Muscle of back (tissue), 11 donors: ENCODE measurements around the gene ZFP91. TPM values are rescaled to one million over a fixed set of nuclear protein-coding genes. Genes with fewer than 3 reads are reported as not detected.

ENCODE experiments used
- DNase-seq, 3 donors: peaks; one replicate each; pipeline versions ENCODE4 v3.0.0 to v3.0.0-alpha.2; 2013
- polyA plus RNA-seq, 10 donors: library from polyadenylated mRNA; unstranded; fragments of 120-200 nt; gene quantifications; one replicate each; pipeline ENCODE4 v1.2.1, GENCODE V29; 2013; ENCODE audit not compliant: insufficient read length in 10 of 10

The ZFP91 gene
- polyA plus RNA-seq, 10 donors: 37.1 to 48.6 (median 43.2) TPM

- peak; percentile 91 to 98 (median 95) for DNase-seq
Measured at GRCh38 chr11:58579192-58580129, 598 bp downstream of the ZFP91 start.

- peak in 1 of 3 donors; percentile 2 for DNase-seq
Measured at GRCh38 chr11:58580311-58580710, 1.4 kb downstream of the ZFP91 start.

DNA sequence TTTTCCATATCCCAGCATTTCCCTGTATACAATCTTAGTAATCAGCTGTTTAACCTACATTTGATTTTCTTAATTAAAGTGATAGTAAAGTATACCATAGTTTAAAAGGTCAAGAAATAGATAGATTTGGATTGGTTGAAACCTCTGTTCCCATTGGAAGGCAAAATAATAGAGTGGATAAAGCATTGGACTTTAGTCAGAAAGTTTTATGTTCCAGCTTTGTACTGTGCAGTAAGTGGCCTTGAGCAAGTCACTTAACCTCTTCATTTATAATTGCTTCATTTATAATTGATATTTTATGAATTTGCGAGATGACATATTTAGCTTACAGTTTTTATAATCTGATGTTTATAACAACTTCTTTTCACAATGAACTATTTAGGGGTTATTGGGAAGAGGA is 3.6 kb downstream of the ZFP91 start:
- no peak for DNase-seq

GRCh38 chr11:58586998-58587397 is 8.1 kb downstream of the ZFP91 start:
- DNase-seq: no peak

GRCh38 chr11:58591659-58592058 is 12.8 kb downstream of the ZFP91 start:
- no peak for DNase-seq

DNA sequence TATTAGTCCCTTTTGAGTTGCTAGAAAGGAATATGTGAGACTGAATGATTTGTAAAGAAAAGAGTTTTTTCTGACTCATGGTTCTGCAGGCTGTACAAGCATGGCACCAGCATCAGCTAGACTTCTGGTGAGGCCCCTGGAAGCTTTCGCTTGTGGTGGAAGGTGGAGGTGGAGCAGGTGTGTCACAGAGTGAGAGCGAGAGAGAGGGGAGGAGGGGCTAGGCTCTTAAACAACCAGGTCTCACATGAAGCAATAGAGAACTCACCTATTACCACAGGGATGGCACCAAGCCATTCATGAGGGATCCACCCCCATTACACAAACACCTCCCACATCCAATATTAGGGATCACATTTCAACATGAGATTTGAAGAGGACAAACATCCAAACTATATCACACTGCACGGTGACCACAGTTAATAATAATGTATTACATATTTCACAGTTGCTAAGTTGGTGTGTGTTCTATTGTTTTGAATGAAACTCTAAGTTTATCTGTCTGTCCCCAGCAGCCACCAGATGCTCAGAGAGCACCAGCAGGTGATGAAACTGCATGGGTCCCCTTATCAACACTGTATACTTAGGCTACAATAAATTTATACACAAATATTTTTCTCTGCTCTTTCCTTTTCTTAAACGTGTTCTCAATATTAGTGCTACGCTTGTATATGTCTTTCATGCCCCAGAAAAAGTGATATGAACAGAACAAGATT is 14.1 kb downstream of the ZFP91 start:
- no peak for DNase-seq

- no peak for DNase-seq
Measured at GRCh38 chr11:58594826-58595225, 16.0 kb downstream of the ZFP91 start.

DNA sequence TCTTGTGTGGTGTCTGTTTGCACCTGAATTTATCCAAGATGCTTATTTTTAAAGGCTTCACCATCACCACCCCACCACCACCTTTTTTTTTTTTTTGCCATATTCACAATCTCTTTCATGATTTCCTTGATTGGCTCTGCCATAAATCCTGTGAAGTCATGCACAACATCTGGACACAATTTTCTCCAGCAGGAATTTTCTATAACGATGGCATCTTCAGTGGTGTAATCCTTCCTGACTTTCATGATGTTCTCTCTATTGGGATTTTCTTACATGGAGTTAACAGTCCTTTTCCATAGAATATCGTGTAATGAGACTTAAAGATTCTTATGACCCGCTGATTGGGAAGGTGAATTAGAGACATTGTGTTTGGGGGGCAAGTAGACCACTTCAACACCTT is 17.8 kb downstream of the ZFP91 start:
- no peak for DNase-seq

DNA sequence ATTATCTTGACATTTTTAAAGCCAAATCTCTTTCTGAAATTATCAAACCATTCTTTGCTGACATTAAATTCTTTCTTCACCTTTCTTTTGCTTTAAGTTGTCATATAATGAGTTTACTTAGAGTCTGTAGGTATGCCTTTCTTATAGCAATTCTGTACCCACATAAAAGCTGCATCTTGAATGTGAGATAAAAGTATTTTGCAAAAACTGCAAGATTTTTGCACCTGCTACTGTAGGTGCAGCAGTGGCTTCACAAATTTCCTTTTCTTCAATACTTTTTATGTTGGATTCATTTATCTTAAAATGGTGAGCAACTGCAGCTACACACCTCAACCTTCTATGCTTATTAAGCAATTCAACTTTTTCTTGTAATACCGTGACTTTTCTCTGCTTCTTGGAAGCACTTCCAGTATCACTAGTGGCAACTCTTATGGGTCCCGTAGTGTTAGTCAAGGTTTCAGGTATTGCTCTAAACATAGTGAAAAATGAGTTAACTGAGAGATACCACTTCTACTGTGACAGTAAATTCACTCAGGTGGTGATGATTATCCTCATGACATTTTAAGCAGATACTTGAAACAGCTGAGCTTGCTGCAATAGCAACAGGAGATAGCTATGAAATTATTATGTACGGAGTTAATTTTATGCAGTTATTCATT is 18.8 kb downstream of the ZFP91 start:
- DNase-seq: no peak

DNA sequence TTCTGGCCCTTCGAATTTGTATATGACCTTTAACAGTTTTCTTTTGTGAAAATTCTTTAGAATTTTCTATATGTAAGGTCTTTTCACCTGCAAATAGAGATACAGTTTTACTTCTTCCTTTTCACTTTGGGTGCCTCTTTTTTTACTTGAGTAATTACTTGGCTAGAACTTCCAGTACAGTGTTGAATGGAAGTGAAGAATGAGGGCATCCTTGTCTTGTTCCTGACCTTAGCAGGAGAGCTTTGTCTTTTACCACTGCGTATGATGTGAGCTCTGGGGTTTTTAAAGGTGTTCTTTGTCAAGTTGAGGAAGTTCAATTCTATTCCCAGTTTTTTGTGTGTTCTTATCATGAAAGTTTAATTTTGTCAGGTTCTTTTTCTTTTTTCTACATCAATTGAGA is 21.6 kb downstream of the ZFP91 start:
- DNase-seq: no peak

- DNase-seq: no peak
Measured at GRCh38 chr11:58606930-58607714, 28.3 kb downstream of the ZFP91 start.

- no peak for DNase-seq
Measured at GRCh38 chr11:58608331-58608730, 29.5 kb downstream of the ZFP91 start.

GRCh38 chr11:58609723-58610122 is 30.9 kb downstream of the ZFP91 start:
- DNase-seq: no peak

DNA sequence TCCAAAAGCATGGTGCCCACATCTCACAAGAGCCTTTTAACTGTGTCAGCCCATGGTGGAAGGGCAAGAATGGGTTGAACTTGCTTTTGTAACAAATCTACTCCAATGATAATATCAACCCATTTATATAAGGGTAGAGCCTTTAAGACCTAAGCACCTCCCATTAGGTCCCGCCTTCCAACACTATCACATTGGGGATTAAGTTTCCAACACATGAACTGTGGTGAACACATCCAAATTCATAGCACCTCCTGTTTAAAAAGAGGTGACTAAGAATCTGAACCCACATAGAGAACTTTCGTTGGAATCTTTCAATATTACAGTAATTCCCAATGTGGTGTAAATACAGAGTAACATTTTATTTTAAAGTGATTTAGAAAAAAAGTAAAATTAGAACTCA is 34.4 kb downstream of the ZFP91 start:
- DNase-seq: no peak

DNA sequence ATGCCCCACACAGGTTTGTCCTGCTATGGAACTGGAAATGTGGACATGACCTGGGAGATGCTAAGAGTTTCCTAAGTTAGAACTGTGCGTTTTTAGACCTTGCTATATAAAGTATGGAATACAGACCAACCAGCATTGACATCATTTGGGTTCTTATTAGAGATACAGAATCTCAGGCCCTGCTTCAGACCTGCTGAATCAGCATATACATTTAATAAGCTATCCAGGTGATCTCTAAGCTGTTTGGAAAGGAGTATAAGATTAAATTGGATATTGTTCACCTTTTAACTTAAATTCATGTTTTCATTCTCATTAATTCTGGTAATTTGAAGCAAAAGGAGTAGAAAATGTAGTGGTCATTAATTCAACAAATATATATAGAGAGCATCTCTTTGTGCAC is 36.7 kb downstream of the ZFP91 start:
- DNase-seq: no peak

DNA sequence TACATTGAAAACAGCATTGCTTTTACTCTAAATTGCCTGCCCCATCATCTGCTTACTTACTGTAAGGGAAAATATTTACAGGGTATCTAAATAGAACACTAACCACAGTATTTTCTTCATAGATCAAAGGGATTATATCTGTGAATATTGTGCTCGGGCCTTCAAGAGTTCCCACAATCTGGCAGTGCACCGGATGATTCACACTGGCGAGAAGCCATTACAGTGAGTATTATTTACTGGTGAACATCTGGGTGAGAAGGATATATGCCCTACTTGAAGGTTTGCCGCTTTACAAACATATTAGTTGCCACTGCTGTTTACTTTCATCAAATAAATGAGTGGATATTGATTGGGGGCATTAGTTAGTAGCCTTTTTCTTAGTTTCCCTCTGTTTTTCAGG is 37.7 kb downstream of the ZFP91 start:
- peak in 1 of 3 donors; percentile 23 for DNase-seq

DNA sequence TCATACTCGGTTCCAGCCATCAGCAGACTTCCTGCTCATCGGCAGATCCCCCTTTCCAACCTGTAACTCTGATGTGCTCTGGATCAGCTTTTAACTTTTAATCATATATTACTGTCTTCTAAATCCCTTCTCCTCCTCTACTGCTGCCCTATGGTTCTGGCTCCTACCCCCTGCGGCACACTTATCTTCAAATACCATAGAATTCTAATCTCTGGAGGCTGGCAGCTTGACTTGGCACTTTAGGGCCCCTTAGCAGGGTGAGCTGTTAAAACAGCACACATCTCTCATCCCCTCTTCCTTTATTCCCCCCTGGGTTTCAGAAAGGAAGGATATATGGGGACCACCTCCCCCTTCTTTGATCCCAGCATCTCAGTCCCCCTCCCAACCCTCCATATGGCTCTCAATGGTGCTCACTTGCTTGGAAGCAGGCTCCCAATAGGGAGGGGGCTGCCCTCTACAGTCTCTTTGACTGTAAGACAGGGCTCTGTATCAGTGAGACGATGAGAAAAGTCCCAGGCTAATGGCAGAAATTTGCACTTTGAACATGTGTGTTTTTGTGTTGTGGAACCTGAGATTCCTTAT is 39.2 kb downstream of the ZFP91 start:
- DNase-seq: no peak

GRCh38 chr11:58621586-58622262 is 42.9 kb downstream of the ZFP91 start:
- DNase-seq: no peak

- DNase-seq: no peak
Measured at GRCh38 chr11:58622344-58622743, 43.5 kb downstream of the ZFP91 start, which contains the start of gene CNTF. Gene CNTF, plus strand, starts transcription at chr11:58622665. Its CDS starts 88 bp downstream, at chr11:58622753.

DNA sequence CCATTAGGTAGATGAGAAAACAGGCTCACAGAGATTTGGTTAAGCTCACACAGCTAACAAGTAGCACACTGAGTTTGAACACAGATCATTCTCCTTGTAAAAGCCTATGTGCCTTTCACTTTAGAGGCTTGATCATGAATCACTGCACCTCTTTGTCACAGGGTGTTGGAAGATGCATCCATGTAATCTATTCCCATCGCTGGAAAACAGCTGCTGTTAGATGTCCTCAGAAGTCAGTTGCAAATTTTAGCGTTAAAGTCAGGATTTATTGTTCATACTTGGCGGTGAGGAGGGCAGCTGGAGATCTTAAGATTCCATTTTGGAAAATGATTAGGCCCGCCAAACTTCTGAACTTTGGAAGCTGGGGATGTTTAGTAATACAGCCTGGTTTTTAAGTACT is 46.2 kb downstream of the ZFP91 start:
- peak in 2 of 3 donors; percentile 23 to 37 for DNase-seq
